GM12878 (cell line): ENCODE data around the gene STAG1.
"Not testable (repeated sequence)": the region's sequence is repeated elsewhere in the genome, so short reads cannot be mapped to it uniquely, and the experiment has no call there.

ENCODE experiments used
- ASH2L ChIP-seq: fragments of 300-600, 200-600 bp; sonication (generic); IDR thresholded peaks from 2 replicates; pipeline ENCODE4 v1.6.1; 2017; ENCODE audit warnings: low read depth, mild to moderate bottlenecking, borderline replicate concordance
- CREB1 ChIP-seq: IDR thresholded peaks from 2 replicates; pipeline ENCODE4 v1.6.1; 2012; ENCODE audit warnings: low read depth, mild to moderate bottlenecking, inconsistent platforms
- CTCF ChIP-seq, 3 experiments: IDR thresholded peaks in 2 of 3; conservative IDR thresholded peaks in 1 of 3; 2 replicates each; pipeline ENCODE4 v1.5.1; 2011; ENCODE audit warnings: low read depth in 3 of 3, low read length in 3 of 3, mild to moderate bottlenecking in 3 of 3, control low read depth in 2 of 3, moderate library complexity in 2 of 3, inconsistent platforms in 1 of 3, mixed read lengths in 1 of 3; ENCODE audit not compliant: control insufficient read depth in 2 of 3, insufficient read depth in 1 of 3; ENCODE audit errors: extremely low read depth in 1 of 3
- CUX1 ChIP-seq: IDR thresholded peaks from 2 replicates; pipeline ENCODE4 v1.6.1; 2012; ENCODE audit warnings: improper control_type of control experiment, low read depth, low read length; ENCODE audit not compliant: insufficient replicate concordance
- POLR2A ChIP-seq: IDR thresholded peaks from 2 replicates; pipeline ENCODE4 v1.6.1; 2011; ENCODE audit warnings: low read depth, mild to moderate bottlenecking, low read length
- POLR2AphosphoS5 ChIP-seq: IDR thresholded peaks from 2 replicates; pipeline ENCODE4 v1.6.1; 2011; ENCODE audit warnings: mild to moderate bottlenecking, low read length, inconsistent platforms
- RELA ChIP-seq: fragments of 450-650 bp; IDR thresholded peaks from 2 replicates; pipeline ENCODE4 v1.8.0; 2014; ENCODE audit warnings: borderline replicate concordance; ENCODE audit not compliant: partially characterized antibody
- SP1 ChIP-seq: IDR thresholded peaks from one replicate; pipeline ENCODE4 v1.6.1; 2011; ENCODE audit warnings: low read depth, low read length
- TARDBP ChIP-seq: IDR thresholded peaks from 2 replicates; pipeline ENCODE4 v1.6.1; 2016; ENCODE audit warnings: borderline replicate concordance
- USF2 ChIP-seq: IDR thresholded peaks from 2 replicates; pipeline ENCODE4 v1.6.1; 2011; ENCODE audit warnings: low read depth, low read length, improper control_type of control experiment, borderline replicate concordance
- YY1 ChIP-seq: IDR thresholded peaks from 2 replicates; pipeline ENCODE4 v1.6.1; 2011; ENCODE audit warnings: low read depth, mild to moderate bottlenecking, low read length
- ZBTB40 ChIP-seq: fragments of 450-650 bp; IDR thresholded peaks from 2 replicates; pipeline ENCODE4 v1.6.1; 2016; ENCODE audit warnings: mild to moderate bottlenecking, moderate library complexity, borderline replicate concordance

- TF ChIP-seq CREB1; YY1; POLR2A; RELA; ZBTB40; USF2; ASH2L; TARDBP; CUX1; SP1; POLR2AphosphoS5; CTCF (IDR thresholded peaks at IDR 0.05 in 2 of 3, conservative IDR thresholded peaks at IDR 0.05 in 1 of 3; ENCODE audit: control insufficient read depth in 2 of 3, extremely low read depth in 1 of 3, insufficient read depth in 1 of 3, low read depth in 3 of 3, low read length in 3 of 3): not testable (repeated sequence)
Observed at GRCh38 chr3:136711888-136712287, 40.3 kb downstream of the STAG1 start.
